ENCODE results near the gene HARS1. TPM values are rescaled to one million over a fixed set of nuclear protein-coding genes. Genes with fewer than 3 reads are reported as not detected.

Gene HARS1
- total and polyA plus RNA-seq, 10 of the 15 experiments (the other 5 are each of a cell fraction or from before 2014, with no cell fraction given): 12.0 to 93.8 (median 76.9) TPM

- Histone ChIP-seq H3K79me2 (ENCODE audit: control insufficient read depth, insufficient read depth, low read length) (no peaks in the 10 kb centered on the region), H2AFZ (ENCODE audit: control insufficient read depth, low read depth, low read length) (no peak overlapping the region), H3K27me3 (replicated peaks in 1 of 2; ENCODE audit: control insufficient read depth in 2 of 2, insufficient read depth in 2 of 2, low read length in 1 of 2) (peaks cover 3 to 4% of the 10 kb centered on the region in 2 experiments; a peak in 2 of 4 replicates), H3K4me3 (no peak overlapping the region), H3K4me1 (ENCODE audit: control insufficient read depth, insufficient read depth, low read length) (peaks cover 13% of the 10 kb centered on the region), H3K9ac (ENCODE audit: control insufficient read depth, insufficient read depth, low read length) (no peak overlapping the region), H4K20me1 (ENCODE audit: control insufficient read depth, insufficient read depth) (no peaks in the 10 kb centered on the region), H3K36me3 (ENCODE audit: control insufficient read depth in 2 of 2, insufficient read depth in 2 of 2, low read length in 1 of 2) (no peaks in the 10 kb centered on the region), H3K9me3 (replicated peaks; ENCODE audit: control insufficient read depth, insufficient read depth, low read length) (peaks cover 1% of the 10 kb centered on the region; the same call in 1 of the 3 replicates), H3K4me2 (ENCODE audit: control insufficient read depth, insufficient read depth) (no peak overlapping the region), H3K27ac (ENCODE audit: control insufficient read depth, insufficient read depth) (no peak overlapping the region)
- RAD21 ChIA-PET (ENCODE audit: unreplicated experiment): no interaction called here
- CTCF ChIA-PET: no interaction called here
- POLR2A ChIA-PET: no interaction called here
- 20% methylated on average over 1 of the region's 1 CpG for WGBS (ENCODE audit: insufficient coverage, insufficient replicate concordance, low lambda C conversion rate, missing lambda C conversion rate)
- SMC1A ChIA-PET (ENCODE audit: uncharacterized antibody, unreplicated experiment): no interaction called here
- in situ Hi-C loops (cut with MboI) (no loop called here), intact Hi-C loops (cut with micrococcal nuclease; ENCODE audit: unreplicated experiment) (no loop called here)
- no TSS peak for BruUV-seq (replicated peaks)
- FAIRE-seq (no peak), ATAC-seq (no peak), DNase-seq (ENCODE audit: low read depth, low spot score) (no peak)
- TF ChIP-seq MYC (IDR thresholded peaks at IDR 0.05; ENCODE audit: insufficient read depth, insufficient read length, insufficient replicate concordance, low read length, severe bottlenecking) (no peak), MYB (IDR thresholded peaks at IDR 0.05; ENCODE audit: borderline replicate concordance, low read depth, low read length) (no peak), TCF3 (IDR thresholded peaks at IDR 0.05; ENCODE audit: borderline replicate concordance, insufficient read depth, low read depth, low read length) (no peak), CUX1 (IDR thresholded peaks at IDR 0.05; ENCODE audit: insufficient replicate concordance, low read depth, low read length) (no peak), SUPT20H (IDR thresholded peaks at IDR 0.05; ENCODE audit: borderline replicate concordance, control insufficient read depth, low read depth, low read length) (no peak), KAT2A (conservative IDR thresholded peaks at IDR 0.05; ENCODE audit: control insufficient read depth, low read depth, low read length) (no peak), IRF5 (IDR thresholded peaks at IDR 0.05; ENCODE audit: borderline replicate concordance) (no peak), RAD51 (IDR thresholded peaks at IDR 0.05) (no peak), ETV6 (conservative IDR thresholded peaks at IDR 0.05 in 1 of 2, IDR thresholded peaks at IDR 0.05 in 1 of 2; ENCODE audit: borderline replicate concordance in 1 of 2, low read depth in 1 of 2) (no peak), SKIL (IDR thresholded peaks at IDR 0.05; ENCODE audit: low read depth, poor library complexity, severe bottlenecking) (no peak), GATAD2B (conservative IDR thresholded peaks at IDR 0.05; ENCODE audit: low read depth) (no peak)
These were observed 62.5 kb downstream of the HARS1 start for GRCh38 chr5:140628711-140629110.

All from GM12878 (cell line).